GM12878 (cell line): ENCODE measurements around the gene ARHGAP15. TPM values are rescaled to one million over a fixed set of nuclear protein-coding genes. Genes with fewer than 3 reads are reported as not detected.

Experiments used
- EGR1 ChIP-seq, 2 experiments: IDR thresholded peaks; 1 replicate in 1 of 2; 2 replicates in 1 of 2; pipeline ENCODE4 v1.6.1; 2011 to 2012; ENCODE audit warnings: low read depth in 2 of 2, low read length in 2 of 2, borderline replicate concordance in 1 of 2, mild to moderate bottlenecking in 1 of 2, moderate library complexity in 1 of 2
- NKRF ChIP-seq: fragments of 450-650 bp; conservative IDR thresholded peaks from 2 replicates; pipeline ENCODE4 v1.6.1; 2017; ENCODE audit warnings: mild to moderate bottlenecking, moderate library complexity
- NRF1 ChIP-seq: conservative IDR thresholded peaks from 2 replicates; pipeline ENCODE4 v1.6.1; 2011; ENCODE audit warnings: mild to moderate bottlenecking, low read depth, low read length, improper control_type of control experiment
- TBL1XR1 ChIP-seq: IDR thresholded peaks from 2 replicates; pipeline ENCODE4 v1.6.1; 2012; ENCODE audit warnings: low read depth, low read length, improper control_type of control experiment
- ZBTB40 ChIP-seq: fragments of 450-650 bp; IDR thresholded peaks from 2 replicates; pipeline ENCODE4 v1.6.1; 2016; ENCODE audit warnings: mild to moderate bottlenecking, moderate library complexity, borderline replicate concordance
- ZNF592 ChIP-seq: fragments of 450-650 bp; IDR thresholded peaks from 2 replicates; pipeline ENCODE4 v1.6.1; 2017; ENCODE audit warnings: mild to moderate bottlenecking, moderate library complexity
- polyA plus RNA-seq, 11 experiments: library from polyadenylated mRNA; depleted of rRNA in 4 of 11; unstranded in 6 of 11; stranded (reverse) in 5 of 11; fragments of >200 nt; fragmentation: Nextera tagmentation in 4 of 11; fragmentation: Illumina TruSeq in 1 of 11; extraction: Ambion mirVana in 4 of 11; extraction: Trizol in 1 of 11; gene quantifications; 1 replicate in 1 of 11; 2 replicates in 10 of 11; pipeline versions ENCODE4 v1.2.1 to v1.2.3, GENCODE V29; 2011 to 2016; ENCODE audit warnings: inconsistent platforms in 2 of 11, missing spikeins in 2 of 11, low read depth in 1 of 11
- total RNA-seq, 4 experiments: library from RNA; depleted of rRNA in 3 of 4; stranded (reverse); fragments of >200 nt in 3 of 4; fragmentation: Illumina TruSeq in 1 of 4; extraction: Trizol in 1 of 4; gene quantifications; 2 replicates each; pipeline versions ENCODE4 v1.2.1 to v1.2.3, GENCODE V29; 2013 to 2021

The ARHGAP15 gene
- total and polyA plus RNA-seq, 10 of the 15 experiments (the other 5 are each of a cell fraction or from before 2014, with no cell fraction given) = 38.0 to 92.6 (median 66.7) TPM

- TF ChIP-seq ZBTB40 (no peak), NRF1 (no peak), EGR1 (IDR thresholded peaks at IDR 0.05; ENCODE audit: borderline replicate concordance in 1 of 2, low read depth in 2 of 2, low read length in 2 of 2) (no peak), ZNF592 (no peak), NKRF (no peak), TBL1XR1 (no peak)
Measured at GRCh38 chr2:143217512-143218115, 88.4 kb downstream of the ARHGAP15 start (continued).
